NB4 (cell line): ENCODE results near the gene STAB2.

Experiments used
- DNase-seq: peaks from one replicate; pipeline ENCODE4 v3.0.0; 2010; ENCODE audit warnings: low read depth
- H3K4me3 ChIP-seq: one replicate; pipeline ENCODE4 v1.5.1; 2011; ENCODE audit warnings: mild to moderate bottlenecking, low read depth, low read length, moderate library complexity
- CTCF ChIP-seq: IDR thresholded peaks from one replicate; pipeline ENCODE4 v1.5.1; 2012; ENCODE audit warnings: low read depth, low read length
- MAX ChIP-seq: IDR thresholded peaks from 2 replicates; pipeline ENCODE4 v1.6.1; 2011; ENCODE audit warnings: low read depth, low read length
- MYC ChIP-seq: IDR thresholded peaks from 2 replicates; pipeline ENCODE4 v1.6.1; 2011; ENCODE audit warnings: low read depth, low read length
- POLR2A ChIP-seq: IDR thresholded peaks from 2 replicates; pipeline ENCODE4 v1.6.1; 2011; ENCODE audit warnings: mild to moderate bottlenecking; ENCODE audit not compliant: insufficient read length; ENCODE audit errors: extremely low read depth

Gene STAB2

GRCh38 chr12:103735291-103735690 lies 148.2 kb downstream of the STAB2 start:
- DNase-seq = no peak
- no peak overlapping the region for H3K4me3 ChIP-seq
- TF ChIP-seq MAX (no peak), CTCF (no peak), MYC (no peak), POLR2A (no peak)

- no peak for TF ChIP-seq POLR2A
- no peak for TF ChIP-seq MYC
- TF ChIP-seq CTCF = no peak
- no peak for TF ChIP-seq MAX
- no peak for DNase-seq
- no peak overlapping the region for H3K4me3 ChIP-seq
These were observed 149.5 kb downstream of the STAB2 start for GRCh38 chr12:103736572-103736971.

- TF ChIP-seq MYC = no peak
- TF ChIP-seq POLR2A = no peak
- no peak for TF ChIP-seq MAX
- TF ChIP-seq CTCF = no peak
- no peak for DNase-seq
- H3K4me3 ChIP-seq = no peak overlapping the region
These were observed 150.8 kb downstream of the STAB2 start for GRCh38 chr12:103737881-103738280.

- no peak for TF ChIP-seq MYC
- no peak for TF ChIP-seq POLR2A
- TF ChIP-seq MAX = no peak
- no peak for TF ChIP-seq CTCF
- DNase-seq = no peak
- H3K4me3 ChIP-seq = no peak overlapping the region
These were observed 155.4 kb downstream of the STAB2 start for GRCh38 chr12:103742349-103742932.

GRCh38 chr12:103743788-103744187 lies 156.7 kb downstream of the STAB2 start:
- TF ChIP-seq CTCF = no peak
- no peak for TF ChIP-seq MAX
- TF ChIP-seq POLR2A = no peak
- no peak for TF ChIP-seq MYC
- DNase-seq = no peak
- H3K4me3 ChIP-seq = no peak overlapping the region

- DNase-seq = no peak
- TF ChIP-seq MYC (no peak), MAX (no peak), CTCF (no peak), POLR2A (no peak)
- no peak overlapping the region for H3K4me3 ChIP-seq
These were observed 158.9 kb downstream of the STAB2 start for GRCh38 chr12:103745962-103746361.
